Mucosa of stomach (tissue), 1 donor: ENCODE data around the gene CEBPG.

Experiments
- H3K27me3 ChIP-seq: one replicate; pipeline ENCODE4 v1.7.0; 2013; ENCODE audit warnings: mild to moderate bottlenecking, low read length; ENCODE audit not compliant: control insufficient read depth, insufficient read depth
- H3K36me3 ChIP-seq: one replicate; pipeline ENCODE4 v1.7.0; 2013; ENCODE audit warnings: low read length; ENCODE audit not compliant: control insufficient read depth, insufficient read depth
- H3K4me1 ChIP-seq: one replicate; pipeline ENCODE4 v1.7.0; 2013; ENCODE audit warnings: mild to moderate bottlenecking, low read length; ENCODE audit not compliant: control insufficient read depth, insufficient read depth
- H3K4me3 ChIP-seq: one replicate; pipeline ENCODE4 v1.7.0; 2013; ENCODE audit warnings: low read length
- H3K9ac ChIP-seq: one replicate; pipeline ENCODE4 v1.7.0; 2013; ENCODE audit warnings: mild to moderate bottlenecking, low read length, moderate library complexity
- H3K9me3 ChIP-seq: one replicate; pipeline ENCODE4 v1.7.0; 2013; ENCODE audit warnings: mild to moderate bottlenecking, low read length, moderate library complexity; ENCODE audit not compliant: control insufficient read depth
- donor health status: Pancreatic carcinoma.

Gene CEBPG

GRCh38 chr19:33394006-33394722 lies 20.7 kb downstream of the CEBPG start:
- H3K4me1 ChIP-seq = peaks cover 37% of the 10 kb centered on the region
- H3K9me3 ChIP-seq = no peaks in the 10 kb centered on the region
- H3K27me3 ChIP-seq = no peaks in the 10 kb centered on the region
- H3K4me3 ChIP-seq = no peak overlapping the region
- no peaks in the 10 kb centered on the region for H3K36me3 ChIP-seq
- H3K9ac ChIP-seq = no peak overlapping the region

DNA sequence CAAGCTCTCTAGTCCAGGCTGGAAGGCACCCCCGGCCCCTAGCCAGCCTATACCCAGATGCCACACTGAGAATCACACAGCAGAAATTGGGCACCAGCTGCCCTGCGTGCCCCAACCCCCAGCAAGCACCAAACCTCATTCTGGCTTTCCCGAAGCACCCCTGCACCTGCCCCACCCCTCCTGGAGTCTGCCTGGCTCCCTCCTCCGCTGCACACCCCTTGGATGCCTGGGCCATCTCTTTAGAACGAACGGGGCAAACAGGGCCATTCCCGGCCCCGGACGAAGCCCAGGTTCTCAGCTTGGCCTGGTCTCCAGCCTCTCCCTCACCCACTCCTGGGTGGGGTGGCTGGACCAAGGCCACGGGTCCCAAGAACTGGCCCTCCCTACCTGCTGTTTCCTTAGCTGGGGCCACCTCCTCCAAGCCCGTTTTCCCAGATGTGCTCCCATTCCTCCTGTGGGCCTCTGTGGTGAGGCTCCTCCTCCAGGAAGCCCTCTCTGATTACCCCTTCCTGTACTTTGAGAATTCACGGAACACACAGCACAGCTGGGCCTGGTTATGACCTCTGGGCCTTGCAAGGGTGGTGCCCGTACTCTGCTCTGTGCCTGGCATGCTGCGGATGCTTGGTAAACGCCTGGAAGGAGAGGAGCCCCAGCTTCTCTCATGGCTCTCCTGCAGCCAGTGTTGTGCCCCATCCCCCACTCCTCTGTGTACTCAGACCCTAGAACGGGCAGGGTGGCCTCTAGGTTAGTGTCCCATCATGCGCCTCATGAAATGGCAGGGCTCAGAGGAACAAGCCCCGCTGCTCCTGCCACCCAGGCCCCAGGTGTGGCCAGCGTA lies 21.4 kb downstream of the CEBPG start:
- H3K9me3 ChIP-seq = no peaks in the 10 kb centered on the region
- no peaks in the 10 kb centered on the region for H3K27me3 ChIP-seq
- no peaks in the 10 kb centered on the region for H3K36me3 ChIP-seq
- H3K4me3 ChIP-seq = no peak overlapping the region
- peaks cover 37% of the 10 kb centered on the region for H3K4me1 ChIP-seq
- H3K9ac ChIP-seq = no peak overlapping the region

GRCh38 chr19:33395561-33396550 lies 22.3 kb downstream of the CEBPG start:
- Histone ChIP-seq H3K4me1 (peaks cover 29% of the 10 kb centered on the region), H3K9ac (no peak overlapping the region)

GRCh38 chr19:33396701-33397535 lies 23.4 kb downstream of the CEBPG start:
- Histone ChIP-seq H3K4me1 (peaks cover 24% of the 10 kb centered on the region), H3K27me3 (no peaks in the 10 kb centered on the region), H3K9ac (no peak overlapping the region), H3K9me3 (no peaks in the 10 kb centered on the region), H3K4me3 (no peak overlapping the region), H3K36me3 (no peaks in the 10 kb centered on the region)

More at GRCh38 chr19:33395561-33396550, 22.3 kb downstream of the CEBPG start:
- H3K27me3 ChIP-seq = no peaks in the 10 kb centered on the region
- no peak overlapping the region for H3K4me3 ChIP-seq
- no peaks in the 10 kb centered on the region for H3K36me3 ChIP-seq
- no peaks in the 10 kb centered on the region for H3K9me3 ChIP-seq

- no peaks in the 10 kb centered on the region for H3K27me3 ChIP-seq
- no peaks in the 10 kb centered on the region for H3K36me3 ChIP-seq
- H3K9me3 ChIP-seq = no peaks in the 10 kb centered on the region
- H3K4me3 ChIP-seq = no peak overlapping the region
- H3K9ac ChIP-seq = no peak overlapping the region
- peaks cover 24% of the 10 kb centered on the region for H3K4me1 ChIP-seq
Measured at GRCh38 chr19:33397536-33398360, 24.2 kb downstream of the CEBPG start.

DNA sequence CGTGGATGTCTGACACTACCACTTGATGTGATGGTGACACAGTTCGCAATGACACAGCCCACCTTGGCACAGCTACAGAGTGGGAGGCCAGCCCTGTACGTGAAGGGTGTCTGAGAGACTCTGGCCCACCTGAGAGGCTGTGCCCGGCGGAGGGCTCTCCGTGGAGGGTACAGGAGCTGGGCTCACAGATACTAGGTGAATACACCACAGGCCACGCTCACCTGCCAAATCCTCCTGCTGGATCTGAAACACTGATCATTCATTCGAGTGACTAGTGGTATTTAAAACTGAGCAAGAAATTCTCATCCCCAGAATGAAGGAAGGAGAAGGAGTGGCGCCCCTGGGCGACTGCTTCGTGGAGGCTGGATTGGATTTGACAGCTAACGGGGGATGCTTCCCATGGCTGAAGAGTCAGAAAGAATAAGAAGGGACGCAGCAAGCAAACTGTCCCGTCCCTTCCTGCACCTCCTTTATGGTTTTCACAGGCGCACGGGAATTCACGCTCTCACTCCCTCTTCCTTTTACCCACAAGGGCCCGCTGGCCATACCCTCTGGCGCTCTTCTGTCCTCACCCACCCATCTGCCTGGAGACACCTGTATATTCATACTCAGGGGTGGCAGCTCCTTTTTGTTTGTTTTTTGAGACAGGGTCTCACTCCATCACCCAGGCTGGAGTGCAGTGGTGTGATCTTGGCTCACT lies 25.0 kb downstream of the CEBPG start:
- H3K36me3 ChIP-seq = no peaks in the 10 kb centered on the region
- no peaks in the 10 kb centered on the region for H3K9me3 ChIP-seq
- no peaks in the 10 kb centered on the region for H3K27me3 ChIP-seq
- peaks cover 30% of the 10 kb centered on the region for H3K4me1 ChIP-seq
- H3K9ac ChIP-seq = no peak overlapping the region
- H3K4me3 ChIP-seq = no peak overlapping the region

GRCh38 chr19:33399081-33399744 lies 25.7 kb downstream of the CEBPG start:
- H3K9ac ChIP-seq = no peak overlapping the region

DNA sequence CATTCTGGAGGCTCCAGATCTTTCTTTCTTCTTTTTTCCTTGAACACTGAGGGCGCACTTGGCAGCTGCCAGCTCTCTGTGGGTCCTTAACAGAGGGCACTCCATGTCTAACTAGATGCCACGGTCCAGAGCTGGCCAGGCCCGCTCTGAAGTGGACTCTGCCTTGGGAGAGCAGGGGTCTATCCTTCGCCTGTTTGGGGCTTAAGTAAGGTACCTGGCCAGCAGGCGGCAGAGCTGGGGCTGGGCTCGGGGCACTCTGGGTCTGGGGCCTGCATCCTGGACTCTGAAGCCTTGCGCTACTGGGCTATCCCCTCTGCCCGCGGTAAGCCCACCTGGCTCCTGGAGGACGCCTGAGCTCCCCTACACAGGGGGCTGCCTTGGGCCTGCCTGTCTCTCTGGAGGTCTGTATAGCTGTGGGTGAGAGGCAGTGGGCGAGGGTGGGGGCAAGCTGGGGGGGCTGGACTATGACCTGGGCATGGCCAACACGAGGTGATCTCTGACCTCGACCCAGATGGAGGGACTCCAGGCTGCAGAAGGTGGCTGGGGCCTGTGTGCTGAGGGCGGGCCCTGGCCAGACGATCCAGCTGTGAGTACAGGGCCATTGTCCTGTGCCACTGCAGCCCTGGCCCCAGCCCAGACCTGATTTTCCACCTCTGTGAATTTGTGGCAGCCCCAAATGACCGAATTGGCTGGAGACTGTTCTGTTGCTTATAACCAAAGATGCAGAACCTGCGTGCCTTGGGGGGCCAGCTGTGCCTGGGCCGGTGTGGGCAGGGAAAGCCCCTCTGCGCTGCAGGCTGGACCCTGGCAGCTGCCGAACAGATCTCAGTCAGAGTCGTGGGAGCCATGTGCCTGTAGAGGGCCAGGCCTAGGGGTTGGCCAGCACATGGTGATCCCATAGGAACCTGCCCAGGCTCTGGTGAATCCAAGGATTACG lies 26.5 kb downstream of the CEBPG start:
- Histone ChIP-seq H3K9ac (no peak overlapping the region), H3K4me3 (no peak overlapping the region), H3K36me3 (no peaks in the 10 kb centered on the region)

More at GRCh38 chr19:33399081-33399744, 25.7 kb downstream of the CEBPG start:
- Histone ChIP-seq H3K9me3 (no peaks in the 10 kb centered on the region), H3K4me3 (no peak overlapping the region), H3K27me3 (no peaks in the 10 kb centered on the region), H3K36me3 (no peaks in the 10 kb centered on the region), H3K4me1 (peaks cover 30% of the 10 kb centered on the region)

More for the DNA sequence above, 26.5 kb downstream of the CEBPG start:
- Histone ChIP-seq H3K4me1 (peaks cover 29% of the 10 kb centered on the region), H3K9me3 (no peaks in the 10 kb centered on the region), H3K27me3 (no peaks in the 10 kb centered on the region)
